HG02943 (cell line): ENCODE measurements around the gene BGN.

Experiments used
- ATAC-seq: cut with Tn5 transposase; IDR thresholded peaks from one replicate; pipeline ENCODE4 v1.9.1; 2021; ENCODE audit warnings: mild to moderate bottlenecking, low read depth, moderate library complexity; ENCODE audit not compliant: unreplicated experiment

BGN gene

DNA sequence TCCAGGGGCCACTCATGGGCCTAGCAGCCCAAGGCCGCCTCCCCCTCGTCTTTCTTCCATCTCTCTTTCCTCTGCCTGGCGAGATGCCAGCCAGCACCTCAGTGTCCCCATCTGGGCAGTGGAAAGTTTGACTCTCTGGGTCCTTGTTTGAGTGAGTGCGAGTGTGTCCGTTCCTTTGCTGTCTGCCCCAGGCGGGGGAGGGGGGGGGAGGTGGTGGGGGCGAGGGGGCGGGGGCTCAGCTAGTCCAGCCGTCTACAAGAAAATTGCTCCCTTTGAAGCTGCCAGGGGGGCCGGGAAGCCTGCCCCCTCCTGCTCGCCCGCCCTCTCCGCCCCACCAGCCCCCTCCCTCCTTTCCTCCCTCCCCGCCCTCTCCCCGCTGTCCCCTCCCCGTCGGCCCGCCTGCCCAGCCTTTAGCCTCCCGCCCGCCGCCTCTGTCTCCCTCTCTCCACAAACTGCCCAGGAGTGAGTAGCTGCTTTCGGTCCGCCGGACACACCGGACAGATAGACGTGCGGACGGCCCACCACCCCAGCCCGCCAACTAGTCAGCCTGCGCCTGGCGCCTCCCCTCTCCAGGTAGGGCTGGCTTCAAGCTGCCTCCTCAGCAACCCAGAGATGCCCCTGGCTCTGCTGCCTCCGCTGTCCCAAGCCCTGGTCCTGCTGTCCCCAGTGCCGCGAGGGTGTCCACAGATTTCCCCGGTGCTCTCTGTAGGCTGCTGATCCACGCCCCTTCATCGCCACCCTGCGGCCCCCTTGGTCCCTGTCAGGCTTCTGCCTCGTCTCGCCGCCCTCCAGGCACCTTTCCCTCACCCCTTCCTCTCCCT lies at the start of gene BGN:
TSS of gene BGN (plus strand) at position 440 of the 821 bp plus-strand sequence. CDS start 9,652 bp downstream, outside the sequence.
- no peak for ATAC-seq

DNA sequence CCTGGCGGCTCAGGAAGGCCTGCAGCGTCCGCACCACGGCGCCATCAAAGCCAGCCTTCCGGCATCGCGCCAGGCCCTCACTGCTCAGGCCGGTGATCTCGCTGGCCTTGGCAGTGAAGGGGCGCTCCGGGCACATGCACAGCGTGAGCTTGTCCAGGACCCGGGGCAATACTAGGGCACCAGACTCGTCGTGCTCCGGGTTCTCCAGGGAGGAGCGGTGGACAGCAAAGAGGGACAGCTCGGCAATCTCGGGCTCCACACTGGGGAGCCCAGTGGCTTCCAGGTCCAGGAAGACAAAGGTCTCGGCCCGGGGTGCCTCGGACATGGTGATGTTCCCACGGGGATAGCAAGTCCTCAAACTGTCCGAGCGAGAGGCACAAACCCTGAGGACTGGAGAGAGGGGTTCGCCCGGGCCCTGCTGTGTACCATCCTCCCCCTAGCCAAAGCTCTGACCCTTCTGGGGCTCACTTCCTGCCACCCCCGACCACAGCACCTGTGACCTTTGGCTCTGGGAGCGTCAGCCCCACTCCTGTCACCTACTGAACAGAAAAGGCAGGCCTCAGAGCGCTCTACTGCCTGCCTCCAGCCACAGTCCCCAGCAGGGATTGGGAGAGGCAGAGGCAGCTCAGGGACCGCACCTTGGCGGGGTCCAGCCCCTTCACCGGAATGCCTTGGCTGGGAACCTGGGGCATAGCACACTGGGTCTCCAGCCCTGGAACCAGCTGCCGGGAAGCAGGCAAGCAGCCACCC lies 49.5 kb upstream of the BGN start:
- no peak for ATAC-seq

DNA sequence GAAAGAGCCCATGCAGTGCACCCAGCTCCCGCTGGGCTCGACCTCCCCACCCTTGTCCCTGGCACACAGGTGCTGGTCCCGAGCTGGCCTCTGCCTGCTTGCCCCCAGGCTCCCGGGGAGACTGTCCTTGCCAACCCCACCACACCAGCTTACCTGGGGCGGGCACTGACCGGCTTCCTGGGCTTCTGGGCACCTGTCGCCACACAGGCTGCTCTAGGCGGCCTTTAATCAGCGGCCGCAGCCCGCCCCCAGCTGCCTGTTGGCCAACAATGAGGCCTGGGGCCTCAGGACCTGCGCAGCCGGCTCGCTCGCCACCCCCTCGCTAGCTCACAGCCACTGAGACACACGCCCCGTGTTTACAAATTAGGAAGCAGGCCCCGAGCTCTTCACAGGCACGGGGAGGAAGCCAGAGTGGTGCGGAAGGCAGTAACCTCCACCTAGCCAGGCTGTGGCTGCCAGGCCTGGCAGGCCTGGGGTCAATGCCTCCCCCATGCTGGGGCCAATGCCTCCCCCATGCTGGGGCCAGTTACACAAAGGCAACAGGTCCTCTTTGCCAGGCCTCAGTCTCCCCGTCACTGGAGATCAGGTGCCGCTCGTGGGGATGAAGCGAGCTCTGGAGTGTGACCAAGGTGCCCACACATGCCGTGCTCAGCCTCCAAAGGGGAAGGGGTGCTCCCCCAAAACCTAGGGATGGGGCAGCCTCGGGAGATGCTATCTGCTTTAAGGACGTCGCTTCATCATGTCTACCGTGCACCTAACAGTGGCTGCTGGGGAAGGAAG lies 48.7 kb upstream of the BGN start, which contains the start of gene TREX2:
TSS of gene TREX2 (minus strand) at position 201 of the 780 bp plus-strand sequence. CDS start 626 bp downstream, outside the sequence.
- no peak for ATAC-seq

DNA sequence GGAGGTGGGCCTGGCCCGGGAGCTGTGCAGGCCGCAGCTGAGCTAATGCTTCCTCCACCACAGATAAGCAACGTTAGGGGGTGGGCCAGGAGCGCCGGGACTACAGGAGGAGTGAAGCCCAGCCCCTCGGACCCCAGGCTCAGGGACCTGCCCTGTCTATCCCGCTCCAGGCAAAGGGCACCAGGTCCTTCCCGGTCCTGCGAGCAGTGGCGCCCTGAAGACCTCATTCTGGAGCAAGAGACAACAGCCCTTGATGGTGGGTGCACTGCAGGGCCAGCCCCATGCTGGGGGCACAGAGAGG lies 48.2 kb upstream of the BGN start:
- no peak for ATAC-seq

DNA sequence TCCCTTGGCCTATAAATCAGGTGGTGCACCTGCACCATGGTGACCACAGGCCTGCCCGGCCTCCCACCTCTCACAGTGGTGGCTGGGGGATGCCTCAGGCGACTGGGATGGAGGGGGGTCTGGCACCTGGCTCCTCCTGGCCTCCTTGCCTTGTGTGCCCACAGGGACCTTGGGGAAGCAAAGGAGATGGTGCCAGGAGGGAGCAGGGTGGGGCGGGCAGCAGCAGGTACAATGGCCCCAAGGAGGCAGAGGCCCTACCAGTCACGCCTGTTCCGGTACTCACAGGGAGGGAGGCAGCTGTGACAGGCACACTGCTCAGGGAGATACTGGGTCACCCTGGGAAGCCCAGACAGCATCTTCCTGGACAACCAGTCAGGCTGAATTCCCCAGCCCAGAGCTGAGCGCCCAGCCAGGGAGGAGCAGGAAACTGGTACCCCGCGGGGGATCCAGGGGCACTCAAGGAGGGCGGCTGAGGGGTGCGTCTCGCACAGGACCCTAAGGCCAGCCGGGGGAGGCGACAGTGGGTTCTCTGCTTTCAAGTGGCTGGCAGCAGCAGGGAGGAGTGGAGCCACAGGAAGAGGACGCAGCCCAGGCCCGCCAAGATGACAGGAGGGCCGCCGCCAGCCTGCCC lies 47.7 kb upstream of the BGN start:
- ATAC-seq: no peak

DNA sequence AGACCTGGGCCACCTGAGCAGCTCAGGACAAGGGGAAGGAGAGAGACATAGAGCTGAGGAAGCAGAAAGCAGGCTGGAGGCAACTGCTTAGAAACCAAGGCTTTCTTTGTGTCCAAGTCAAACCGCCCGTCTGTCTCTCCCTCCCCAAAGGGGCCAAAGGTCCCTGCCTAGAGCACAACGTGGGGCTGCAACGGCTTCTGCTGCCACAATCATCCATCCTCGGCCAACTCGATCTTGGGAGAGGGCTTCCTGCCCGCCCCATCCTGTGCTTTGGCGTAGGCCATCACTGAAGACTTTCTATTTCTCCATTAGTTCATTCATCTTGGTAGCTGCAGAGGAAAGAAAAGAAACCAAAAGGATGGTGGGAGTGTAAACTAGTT lies 47.2 kb upstream of the BGN start:
- ATAC-seq: no peak

DNA sequence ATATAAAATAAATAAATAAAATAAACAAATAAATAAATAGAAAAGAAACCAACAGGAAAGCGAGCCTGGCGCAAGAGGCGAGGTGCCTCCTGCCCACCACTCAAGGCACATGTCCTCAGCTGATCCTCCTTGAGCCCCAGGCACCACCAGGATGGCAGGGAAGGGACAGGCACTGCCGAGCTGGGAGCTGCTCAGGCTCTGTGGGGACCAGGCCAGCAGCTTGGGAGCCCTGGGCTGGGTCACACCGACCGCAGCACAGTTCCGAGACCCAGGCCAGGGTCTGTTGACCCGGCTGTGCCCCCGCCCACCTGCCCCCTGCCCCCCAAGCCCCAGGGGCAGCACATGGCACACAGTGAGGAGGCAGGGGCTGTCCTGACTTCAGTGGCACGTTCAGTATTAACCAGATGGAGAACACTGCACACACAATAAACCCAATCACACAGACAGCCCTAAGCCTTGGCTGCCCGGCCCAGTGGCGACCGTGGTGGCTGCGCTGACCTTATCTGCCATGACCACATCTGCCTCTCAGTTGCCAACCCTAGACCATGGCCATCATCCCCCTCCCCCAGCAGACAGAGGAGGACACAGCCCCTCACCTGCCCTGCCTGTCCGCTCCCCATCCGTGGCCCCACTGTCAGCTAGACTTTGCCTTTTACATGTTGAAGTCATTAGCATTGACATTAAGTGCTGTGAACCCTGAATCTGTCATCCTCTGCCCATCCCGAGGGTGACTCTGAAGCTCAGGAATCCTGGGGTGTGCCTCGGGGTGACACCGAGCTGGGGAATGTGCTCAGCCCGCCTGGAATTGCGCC lies 46.0 kb upstream of the BGN start:
- no peak for ATAC-seq

DNA sequence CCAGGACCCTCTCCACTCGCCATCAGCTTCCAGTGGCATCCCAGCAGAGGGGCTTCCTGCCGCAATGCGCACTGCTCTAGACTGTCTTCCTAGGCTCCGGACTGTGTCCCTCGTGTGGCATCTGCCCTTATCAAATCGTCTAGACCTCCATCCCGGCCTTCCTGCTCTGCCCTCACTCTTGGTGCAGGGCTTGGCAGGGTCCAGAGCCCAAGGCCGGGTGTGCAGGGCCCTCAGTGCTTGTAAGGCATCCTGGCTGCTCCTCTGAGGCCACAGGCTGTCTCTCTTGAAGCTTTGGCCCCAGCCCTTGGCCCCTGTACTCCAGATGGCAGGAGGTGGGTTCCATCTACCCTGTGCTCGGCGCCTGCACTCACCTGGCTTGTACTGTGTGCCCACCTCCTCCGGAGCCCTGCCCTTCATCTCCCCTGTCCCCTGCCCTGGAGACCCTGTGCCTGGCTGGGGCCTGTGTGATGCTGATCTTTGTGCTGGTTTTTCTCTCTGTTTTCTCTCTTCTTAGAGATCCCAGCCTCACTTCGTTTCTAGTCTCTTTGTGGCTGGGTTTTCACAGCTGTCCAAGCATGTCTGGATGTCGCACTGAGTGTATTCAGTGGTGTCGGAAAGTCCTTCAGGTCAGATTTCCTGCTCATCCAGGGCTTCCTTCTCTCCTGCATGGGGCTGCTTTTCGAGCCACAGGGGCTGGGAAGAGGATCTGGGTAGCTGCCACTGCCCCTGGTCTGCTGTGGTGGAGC lies 45.2 kb upstream of the BGN start:
- ATAC-seq: no peak

DNA sequence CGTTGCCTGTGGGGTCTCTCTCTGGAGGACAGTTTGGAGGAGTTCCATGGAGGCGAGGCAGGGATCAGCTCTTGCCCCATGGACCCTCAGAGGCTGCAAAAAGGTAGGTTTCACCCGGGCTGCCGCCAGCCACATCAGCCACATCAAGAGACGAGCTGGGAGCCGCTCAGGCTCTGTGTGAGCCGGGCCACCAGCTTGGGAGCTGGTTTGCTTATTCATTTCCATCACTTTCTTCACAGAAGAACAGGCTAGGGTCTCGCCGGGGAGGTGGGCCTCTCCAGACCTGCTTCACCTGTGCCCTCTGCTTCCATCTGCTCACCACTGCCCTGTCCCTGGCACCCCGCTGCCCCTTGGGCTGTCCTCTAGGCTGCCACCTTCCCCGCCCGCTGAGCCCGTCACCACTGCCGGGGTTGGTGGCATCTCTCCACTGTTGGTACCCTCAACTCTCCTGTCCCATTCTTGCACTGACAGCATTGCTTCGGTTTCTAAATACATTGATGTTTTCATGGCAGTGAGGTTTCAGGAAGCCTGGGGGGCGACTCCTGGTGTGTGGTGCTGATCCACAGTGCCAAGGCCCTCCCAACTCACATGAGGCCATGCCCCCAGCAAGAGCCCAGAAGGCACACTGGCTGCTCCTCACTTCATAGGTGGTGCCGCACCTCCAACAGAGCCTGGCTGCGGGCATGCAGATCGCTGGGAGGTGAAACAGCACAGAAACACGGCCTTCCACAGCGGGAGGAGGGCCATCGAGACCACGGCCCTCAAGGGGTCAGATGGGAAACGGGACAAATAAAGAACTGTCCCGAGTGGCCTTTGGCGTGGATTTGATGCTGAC lies 44.4 kb upstream of the BGN start:
- no peak for ATAC-seq

DNA sequence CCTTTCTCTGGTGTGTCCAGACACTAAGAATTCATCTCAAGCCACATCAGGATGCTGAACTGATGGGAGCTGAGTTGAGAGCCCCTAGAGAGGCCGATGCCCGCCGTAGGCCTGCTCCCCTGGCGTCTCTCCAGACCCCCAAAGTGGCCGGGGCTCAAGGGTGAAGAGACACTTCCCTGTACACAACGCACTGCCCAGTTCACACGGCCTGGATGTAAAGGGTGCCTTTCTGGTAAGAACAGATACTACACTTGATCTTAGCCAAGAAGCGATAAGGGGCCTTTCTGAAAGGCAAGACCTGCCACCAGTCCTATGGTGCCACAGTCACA lies 43.9 kb upstream of the BGN start:
- no peak for ATAC-seq

DNA sequence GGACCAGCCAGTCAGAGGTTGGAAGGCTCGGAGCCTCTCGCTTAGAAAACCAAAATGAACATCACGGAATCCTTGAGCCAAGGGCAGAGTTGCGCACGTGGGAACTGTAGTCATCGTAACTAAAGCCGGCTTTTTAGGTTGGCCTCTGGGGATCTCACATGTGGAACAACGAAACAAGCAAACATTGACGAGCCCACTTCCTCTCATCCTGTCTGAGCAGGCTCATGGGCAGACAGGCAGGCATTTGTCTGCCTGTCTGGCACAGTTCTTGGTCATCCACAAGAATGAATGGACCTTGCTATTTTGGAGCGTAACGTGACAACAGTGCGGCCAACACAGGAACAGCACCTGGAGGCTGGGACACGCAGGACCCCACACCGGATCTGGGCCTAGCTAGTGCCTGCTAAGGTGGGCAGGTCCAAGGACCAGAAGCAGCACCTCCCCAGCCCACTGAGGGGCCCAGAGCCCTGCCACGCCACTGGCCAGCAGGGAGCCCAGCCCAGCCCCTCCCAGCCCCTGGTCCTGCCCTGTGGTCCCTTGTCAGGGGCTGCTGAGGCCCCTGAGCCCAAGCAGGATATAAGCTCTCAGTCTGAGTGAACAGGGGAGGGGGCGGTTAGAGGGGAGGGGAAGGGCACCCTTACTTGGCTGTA lies 39.8 kb upstream of the BGN start:
- no peak for ATAC-seq

DNA sequence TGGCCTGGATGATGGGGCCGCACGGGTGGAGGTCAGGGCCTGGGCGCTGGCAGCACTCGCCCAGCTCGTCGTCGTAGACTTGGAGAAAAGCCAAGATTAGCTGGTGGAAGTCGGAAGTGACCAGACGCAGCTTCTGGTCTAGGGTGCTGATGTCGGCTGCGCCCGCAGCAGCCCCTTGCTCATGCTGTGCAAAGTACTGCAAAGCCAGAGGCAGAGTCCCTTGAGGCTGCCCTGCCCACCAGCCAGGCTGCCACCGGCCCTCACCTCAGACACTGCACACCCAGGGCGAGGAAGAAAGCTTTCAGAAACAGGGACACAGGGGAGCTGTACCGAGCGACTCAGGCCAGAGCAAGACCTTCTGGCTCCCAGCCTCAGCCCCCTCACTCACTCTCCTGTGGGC lies 39.2 kb upstream of the BGN start:
- ATAC-seq: no peak

DNA sequence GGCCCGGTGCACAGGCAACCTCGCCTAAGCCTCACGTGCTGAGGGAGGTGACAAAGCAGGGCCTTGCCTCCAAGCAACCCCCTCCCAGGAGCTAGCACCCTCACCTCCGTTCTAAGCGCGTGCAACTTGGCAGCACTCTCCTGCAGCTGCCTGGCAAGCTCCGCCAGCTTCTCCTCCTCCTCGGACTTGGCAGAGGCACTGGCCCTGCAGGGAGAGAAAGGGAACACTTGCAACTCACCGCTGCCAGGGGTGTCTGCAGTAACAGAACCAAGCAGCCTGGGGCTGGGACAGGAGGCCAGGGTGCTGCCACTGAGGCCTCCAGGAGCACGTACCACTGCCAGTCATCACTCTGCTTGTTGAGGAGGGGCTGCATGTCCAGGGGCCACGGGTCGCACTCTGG lies 38.6 kb upstream of the BGN start:
- no peak for ATAC-seq

DNA sequence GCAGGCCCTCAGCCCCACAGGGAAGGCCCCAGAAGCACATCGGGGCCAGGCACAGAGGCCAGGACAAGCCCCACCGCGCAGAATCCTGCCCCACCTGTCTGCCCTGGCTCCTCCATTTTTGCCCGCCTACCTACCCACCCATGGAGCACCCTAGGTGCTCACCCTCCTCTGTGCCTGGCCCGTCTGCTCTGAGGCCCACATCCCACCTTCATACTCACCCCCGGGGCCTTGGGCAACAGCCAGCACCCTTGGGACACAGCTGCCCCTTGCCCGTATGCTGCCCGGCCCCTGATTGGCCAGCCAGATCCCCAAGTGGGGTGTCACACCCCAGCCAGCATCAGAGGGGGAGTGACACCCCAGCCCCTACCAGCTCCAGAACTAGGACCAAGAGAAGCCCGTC lies 38.1 kb upstream of the BGN start:
- ATAC-seq: no peak

DNA sequence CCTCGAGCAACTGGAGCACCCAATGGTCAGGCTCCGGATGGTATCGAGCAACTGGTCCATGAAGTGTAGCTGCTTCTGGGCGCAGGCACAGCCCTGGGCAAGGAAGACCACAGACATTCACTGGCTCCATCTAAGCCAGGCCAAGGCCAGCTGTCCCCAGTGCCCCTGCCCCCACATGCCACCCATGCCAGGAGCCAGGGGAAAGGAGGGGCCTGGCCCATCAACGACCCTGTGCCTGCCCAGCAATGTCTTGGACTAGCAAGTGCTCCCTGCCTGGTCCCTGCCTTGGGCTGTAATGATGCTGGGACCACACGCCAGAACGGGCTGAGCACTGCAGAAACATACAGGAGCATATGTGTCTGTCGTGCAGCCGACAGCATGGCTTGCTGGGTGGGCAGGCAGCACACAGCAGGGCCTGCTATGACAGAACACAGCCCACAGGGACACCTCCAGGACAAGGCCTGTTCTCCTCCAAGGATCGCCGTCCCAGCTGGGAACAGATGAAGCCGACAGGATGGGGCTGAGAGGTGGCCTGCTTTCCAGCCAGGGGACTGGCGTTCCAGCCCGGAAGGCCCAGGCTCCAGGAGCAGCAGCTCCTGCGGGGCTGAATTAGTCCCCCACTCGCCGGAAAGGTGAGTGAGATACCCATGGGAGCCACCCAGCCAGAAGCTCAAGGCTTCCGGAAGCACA lies 37.5 kb upstream of the BGN start:
- ATAC-seq: no peak

DNA sequence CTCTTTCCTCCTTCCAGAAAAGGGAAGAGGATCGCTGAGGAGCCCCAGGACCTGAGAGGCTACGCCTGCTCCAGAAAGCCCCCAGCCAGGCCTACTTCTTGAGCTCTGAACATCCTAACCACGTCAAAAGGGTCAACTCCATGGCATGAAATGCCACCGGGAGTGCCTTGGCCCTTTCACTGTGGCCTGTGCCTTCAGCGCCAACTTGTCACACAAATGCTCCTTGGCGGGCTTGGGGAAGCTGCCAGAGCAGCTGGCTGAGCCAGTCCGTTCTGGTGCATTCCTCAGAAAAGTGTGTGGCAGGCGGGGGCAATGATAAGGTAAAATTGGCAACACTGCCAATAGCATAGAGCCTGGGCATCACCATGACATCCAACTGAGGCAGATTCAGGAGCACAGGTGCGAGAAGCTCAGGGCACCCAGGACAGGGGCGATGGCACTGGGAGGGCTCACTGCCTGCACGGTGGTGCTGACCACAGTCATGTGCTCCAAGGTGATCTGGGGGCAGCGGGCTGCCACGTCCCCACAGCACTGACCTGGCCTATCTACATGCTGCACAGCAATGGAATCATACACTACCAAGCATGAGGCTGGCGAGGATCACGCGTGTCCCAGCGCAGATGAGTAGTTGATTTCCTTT lies 36.8 kb upstream of the BGN start:
- no peak for ATAC-seq

DNA sequence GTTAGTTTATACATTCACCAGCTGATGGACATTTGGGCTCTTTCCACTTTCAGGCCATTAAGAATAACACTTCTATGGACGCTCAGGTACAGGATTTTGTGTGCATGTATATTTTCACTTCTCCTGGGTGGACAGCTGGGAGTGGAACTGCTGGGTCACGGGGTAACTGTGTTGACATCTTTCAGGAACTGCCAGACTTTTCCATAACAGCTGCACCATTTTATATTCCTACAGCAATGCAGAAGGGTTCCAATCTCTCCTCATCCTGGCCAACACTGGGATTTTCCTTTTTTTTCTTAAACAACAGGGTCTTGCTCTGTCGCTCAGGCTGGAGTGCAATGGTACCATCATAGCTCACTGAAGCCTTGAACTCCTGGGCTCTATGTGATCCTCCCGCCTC lies 36.3 kb upstream of the BGN start:
- no peak for ATAC-seq
